Gastroesophageal sphincter (tissue), 4 donors: ENCODE measurements around the gene FKBP1B. TPM values are rescaled to one million over a fixed set of nuclear protein-coding genes. Genes with fewer than 3 reads are reported as not detected.

ENCODE experiments used
- ATAC-seq: fragments of 150-250 bp; one replicate; pipeline ENCODE4 v1.9.1; 2016; ENCODE audit warnings: mild to moderate bottlenecking, moderate library complexity
- H3K27ac ChIP-seq, 4 donors: fragments of 200-600 bp; sonication (generic) in 3 of 4; 1 replicate in 3 of 4; 2 replicates in 1 of 4; pipeline ENCODE4 v1.5.1; 2016 to 2019
- H3K27me3 ChIP-seq: fragments of 200-600 bp; sonication (generic); one replicate; pipeline ENCODE4 v1.5.1; 2019
- H3K36me3 ChIP-seq, 2 donors: fragments of 200-600 bp; sonication (generic); one replicate each; pipeline ENCODE4 v1.5.1; 2019; ENCODE audit warnings: control low read depth in 1 of 2
- H3K4me1 ChIP-seq, 3 donors: fragments of 200-600 bp; sonication (generic); 1 replicate in 2 of 3; 2 replicates in 1 of 3; pipeline ENCODE4 v1.5.1; 2016 to 2019; ENCODE audit warnings: control low read depth in 2 of 3
- H3K4me3 ChIP-seq, 2 donors: fragments of 200-600 bp; sonication (generic); one replicate each; pipeline ENCODE4 v1.5.1; 2019; ENCODE audit warnings: mild to moderate bottlenecking in 1 of 2, moderate library complexity in 1 of 2
- H3K9me3 ChIP-seq, 3 donors: fragments of 200-600 bp; sonication (generic); one replicate each; pipeline ENCODE4 v1.5.1; 2017 to 2019; ENCODE audit warnings: control low read depth in 2 of 3
- EP300 ChIP-seq: sonication (generic); formaldehyde crosslinking; IDR thresholded peaks from one replicate; pipeline ENCODE4 v1.6.1; 2017; ENCODE audit warnings: antibody characterized with exemption, mild to moderate bottlenecking
- POLR2A ChIP-seq, 2 donors: fragments of 450-650 bp; IDR thresholded peaks; one replicate each; pipeline ENCODE4 v1.6.1; 2017; ENCODE audit warnings: antibody characterized with exemption in 2 of 2, mild to moderate bottlenecking in 2 of 2, moderate library complexity in 1 of 2
- POLR2AphosphoS5 ChIP-seq: sonication (generic); formaldehyde crosslinking; IDR thresholded peaks from one replicate; pipeline ENCODE4 v1.6.1; 2017; ENCODE audit warnings: antibody characterized with exemption
- WGBS, 2 donors: methylation state at CpG; one replicate each; pipeline ENCODE4 v1.1.5; 2018; ENCODE audit warnings: low coverage in 1 of 2; 5-methylcytosine and 5-hydroxymethylcytosine counted together
- total RNA-seq, 4 donors: library from RNA; depleted of rRNA; stranded (reverse); fragments of >200 nt; gene quantifications; one replicate each; pipeline ENCODE4 v1.1.0, GENCODE V29; 2016
- TF ChIP-seq, protein P1 (sequence below), 4 experiments: fragments of 200-600 bp in 2 of 4; fragments of 450-650 bp in 2 of 4; sonication (generic) in 1 of 4; IDR thresholded peaks; one replicate each; pipeline ENCODE4 v1.5.1; 2017 to 2019; ENCODE audit warnings: antibody characterized with exemption in 4 of 4, mild to moderate bottlenecking in 2 of 4, moderate library complexity in 2 of 4

FKBP1B gene
- total RNA-seq, 4 donors from 2014 or later, result 2.3 to 8.6 (median 5.5) TPM

DNA sequence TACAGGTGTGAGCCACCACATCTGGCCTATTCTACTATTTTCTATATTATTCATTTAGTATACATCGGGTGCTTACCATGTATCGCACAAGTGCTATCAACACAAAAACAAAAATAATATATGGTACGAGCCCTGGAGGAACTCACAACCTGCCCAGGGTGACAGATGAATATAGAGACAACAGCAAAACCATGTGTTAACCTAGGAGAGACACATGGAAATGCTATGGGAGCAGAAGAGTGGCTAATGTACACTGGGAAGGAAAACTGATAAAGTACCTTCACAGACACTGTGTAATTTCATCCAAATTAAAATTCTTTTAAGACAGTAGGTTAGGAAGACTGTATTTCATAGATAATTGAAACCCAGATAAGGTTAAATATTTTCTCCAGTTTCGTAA is 22.7 kb downstream of the FKBP1B start:
- ATAC-seq, result no peak
- no peaks in the 10 kb centered on the region for H3K9me3 ChIP-seq
- H3K36me3 ChIP-seq, result peaks cover 0 to 76% of the 10 kb centered on the region in 2 donors
- H3K27ac ChIP-seq, result no peak overlapping the region
- H3K4me1 ChIP-seq, result peaks cover 0 to 27% (median 8%) of the 10 kb centered on the region in 3 donors
- TF ChIP-seq, protein P1, sequence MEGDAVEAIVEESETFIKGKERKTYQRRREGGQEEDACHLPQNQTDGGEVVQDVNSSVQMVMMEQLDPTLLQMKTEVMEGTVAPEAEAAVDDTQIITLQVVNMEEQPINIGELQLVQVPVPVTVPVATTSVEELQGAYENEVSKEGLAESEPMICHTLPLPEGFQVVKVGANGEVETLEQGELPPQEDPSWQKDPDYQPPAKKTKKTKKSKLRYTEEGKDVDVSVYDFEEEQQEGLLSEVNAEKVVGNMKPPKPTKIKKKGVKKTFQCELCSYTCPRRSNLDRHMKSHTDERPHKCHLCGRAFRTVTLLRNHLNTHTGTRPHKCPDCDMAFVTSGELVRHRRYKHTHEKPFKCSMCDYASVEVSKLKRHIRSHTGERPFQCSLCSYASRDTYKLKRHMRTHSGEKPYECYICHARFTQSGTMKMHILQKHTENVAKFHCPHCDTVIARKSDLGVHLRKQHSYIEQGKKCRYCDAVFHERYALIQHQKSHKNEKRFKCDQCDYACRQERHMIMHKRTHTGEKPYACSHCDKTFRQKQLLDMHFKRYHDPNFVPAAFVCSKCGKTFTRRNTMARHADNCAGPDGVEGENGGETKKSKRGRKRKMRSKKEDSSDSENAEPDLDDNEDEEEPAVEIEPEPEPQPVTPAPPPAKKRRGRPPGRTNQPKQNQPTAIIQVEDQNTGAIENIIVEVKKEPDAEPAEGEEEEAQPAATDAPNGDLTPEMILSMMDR (IDR thresholded peaks at IDR 0.05), result no peak
- no peak for TF ChIP-seq POLR2AphosphoS5
- 86 to 89% methylated on average over 4 of the region's 4 CpGs for WGBS, 2 donors
- no peaks in the 10 kb centered on the region for H3K27me3 ChIP-seq
- H3K4me3 ChIP-seq, result no peak overlapping the region

DNA sequence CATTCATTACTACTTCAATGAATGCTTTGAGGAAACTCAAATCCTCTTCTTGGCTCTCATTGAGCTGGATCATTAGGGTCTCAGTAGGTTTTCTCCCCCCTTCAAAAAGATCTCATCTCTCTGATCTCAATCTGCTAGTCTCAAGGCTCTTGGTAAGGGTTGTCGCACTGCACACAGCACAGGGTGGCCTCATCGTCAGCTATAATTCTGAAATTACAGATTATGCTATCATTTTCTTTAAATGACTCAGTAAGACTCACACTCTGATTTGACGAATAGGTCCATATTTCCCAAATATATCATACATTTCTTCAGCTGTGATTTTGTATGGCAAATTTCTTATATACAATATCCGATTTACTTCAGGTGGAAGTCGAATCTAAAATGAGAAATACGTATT is 24.3 kb downstream of the FKBP1B start:
- Histone ChIP-seq H3K9me3 (no peaks in the 10 kb centered on the region), H3K27ac (no peak overlapping the region), H3K4me3 (no peak overlapping the region), H3K4me1 (peaks cover 0 to 36% (median 13%) of the 10 kb centered on the region in 3 donors), H3K36me3 (peaks cover 0 to 62% of the 10 kb centered on the region in 2 donors), H3K27me3 (no peaks in the 10 kb centered on the region)
- ATAC-seq, result no peak
- 82 to 89% methylated on average over 6 of the region's 6 CpGs for WGBS, 2 donors
- TF ChIP-seq POLR2AphosphoS5 (no peak), EP300 (no peak), POLR2A (IDR thresholded peaks at IDR 0.05) (no peak)
- TF ChIP-seq, protein P1 (IDR thresholded peaks at IDR 0.05), result no peak

DNA sequence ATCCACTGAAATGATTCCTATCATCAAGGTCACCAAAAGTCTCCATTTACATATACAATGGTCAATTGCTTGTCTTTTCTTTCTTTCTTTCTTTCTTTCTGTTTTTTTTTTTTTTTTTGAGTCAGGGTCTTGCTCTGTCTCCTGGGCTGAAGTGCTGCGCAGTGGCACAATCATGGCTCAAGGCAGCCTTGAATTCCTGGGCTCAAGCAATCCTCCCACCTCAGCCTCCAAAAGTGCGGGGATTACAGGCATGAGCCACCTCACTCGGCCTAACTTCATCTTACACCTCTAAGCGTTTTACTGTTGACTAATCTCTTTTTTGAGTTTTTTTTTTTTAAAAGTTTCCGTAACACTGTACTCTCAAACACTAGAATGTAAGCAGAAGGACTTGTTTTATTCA is 25.7 kb downstream of the FKBP1B start:
- peak overlapping the region; percentile 52 to 99 (median 94) for H3K27ac ChIP-seq
- H3K9me3 ChIP-seq, result no peaks in the 10 kb centered on the region
- TF ChIP-seq, protein P1 (IDR thresholded peaks at IDR 0.05), result no peak
- TF ChIP-seq POLR2AphosphoS5 (no peak), POLR2A (IDR thresholded peaks at IDR 0.05) (no peak), EP300 (no peak)
- H3K4me3 ChIP-seq, result peak overlapping the region; percentile 84 to 86
- no peaks in the 10 kb centered on the region for H3K27me3 ChIP-seq
- ATAC-seq, result no peak
- WGBS, 2 donors, result 50 to 57% methylated on average over 5 of the region's 5 CpGs
- peaks cover 0 to 61% of the 10 kb centered on the region in 2 donors for H3K36me3 ChIP-seq
- H3K4me1 ChIP-seq, result peaks cover 0 to 36% (median 13%) of the 10 kb centered on the region in 3 donors

DNA sequence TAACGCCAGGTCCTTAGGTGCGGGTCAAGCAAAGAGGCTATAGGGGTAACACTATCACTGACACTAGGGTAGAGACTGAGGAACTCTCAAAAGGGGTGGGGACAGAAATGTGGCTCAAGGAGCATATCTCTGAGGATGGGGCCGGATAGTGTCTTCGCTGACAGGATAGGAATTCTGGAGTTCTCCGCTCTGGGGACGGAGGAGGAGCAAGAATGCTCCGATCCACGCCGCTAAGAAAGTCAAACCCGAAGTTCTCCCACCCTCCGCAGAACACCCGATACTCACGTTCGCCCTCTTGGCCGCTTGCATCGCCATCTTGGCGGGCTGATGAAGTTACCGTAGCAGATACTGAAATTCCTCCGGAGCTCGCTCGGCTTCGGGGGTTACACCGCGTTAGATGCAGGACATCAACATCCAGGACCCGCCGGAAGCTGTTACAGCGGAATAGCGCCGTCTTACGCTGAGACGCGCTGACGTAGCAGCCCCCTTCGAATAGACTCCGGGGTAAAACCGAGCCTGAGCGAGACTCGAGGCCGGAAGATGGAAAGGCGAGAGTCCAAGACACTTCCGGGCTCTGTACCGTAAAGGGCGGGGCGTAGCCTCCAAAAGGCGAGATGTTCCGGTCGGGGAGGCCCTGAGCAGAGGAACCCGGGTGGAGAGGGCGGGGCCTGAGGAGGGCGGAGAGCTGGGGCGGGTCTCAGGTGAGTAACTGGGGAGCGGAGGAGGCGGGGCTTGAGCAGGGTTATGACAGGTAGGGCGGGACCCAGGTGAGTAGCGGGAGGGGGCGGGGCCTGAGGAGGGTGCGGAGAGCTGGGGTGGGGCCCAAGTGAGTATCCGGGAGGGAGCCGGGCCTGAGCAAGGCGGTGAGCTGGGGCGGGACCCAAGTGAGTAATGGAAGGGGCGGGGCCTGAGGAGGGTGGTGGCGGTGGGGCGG is 26.6 kb downstream of the FKBP1B start, which contains the start of gene SF3B6:
SF3B6 (minus strand) TSS at position 412 of the 934 bp plus-strand sequence; CDS start at position 315, 97 bp downstream.
- 0 to 4% methylated on average over 15 to 18 of the region's 64 CpGs for WGBS, 2 donors
- H3K27me3 ChIP-seq, result no peaks in the 10 kb centered on the region
- peak; percentile 97 for ATAC-seq
- peaks cover 0 to 61% of the 10 kb centered on the region in 2 donors for H3K36me3 ChIP-seq
- no peaks in the 10 kb centered on the region for H3K9me3 ChIP-seq
- TF ChIP-seq, protein P1 (IDR thresholded peaks at IDR 0.05), result peak in 1 of 4 experiments; percentile 4
- TF ChIP-seq POLR2AphosphoS5 (peak; percentile 85), POLR2A (IDR thresholded peaks at IDR 0.05) (peak; percentile 41 to 48), EP300 (no peak)
- peak within 1 kb of the TSS; percentile 84 to 86 for H3K4me3 ChIP-seq
- peaks cover 0 to 36% (median 13%) of the 10 kb centered on the region in 3 donors for H3K4me1 ChIP-seq
- H3K27ac ChIP-seq, result peak within 1 kb of the TSS; percentile 52 to 99 (median 94)
